Pancreas (tissue), 10 donors: ENCODE measurements around the gene PCDHGA1. TPM values are rescaled to one million over a fixed set of nuclear protein-coding genes. Genes with fewer than 3 reads are reported as not detected.
"Not testable (repeated sequence)": the region's sequence is repeated elsewhere in the genome, so short reads cannot be mapped to it uniquely, and the experiment has no call there.

Experiments used
- ATAC-seq, 4 donors: fragments of 200-7000 bp; cut with Tn5 transposase; one replicate each; pipeline versions ENCODE4 v1.8.0 to v1.9.1; 2020; ENCODE audit warnings: mild to moderate bottlenecking in 4 of 4, moderate library complexity in 4 of 4
- DNase-seq, 6 donors: peaks; one replicate each; pipeline ENCODE4 v3.0.0-alpha.2; 2020
- FAIRE-seq: peaks from 2 replicates; lab custom pipeline; 2012; peaks lifted over from hg19 to GRCh38; lab: Jason Lieb, UNC
- H3K27ac ChIP-seq, 4 donors: fragments of 200-600 bp; sonication (generic); 1 replicate in 3 of 4; 2 replicates in 1 of 4; pipeline versions ENCODE4 v1.5.0 to v1.8.0; 2020
- H3K27me3 ChIP-seq, 4 donors: fragments of 200-600 bp; one replicate each; pipeline ENCODE4 v1.8.0; 2021
- H3K36me3 ChIP-seq, 3 donors: fragments of 200-600 bp; sonication (generic) in 1 of 3; one replicate each; pipeline versions ENCODE4 v1.5.0 to v1.8.0; 2020 to 2021
- H3K4me1 ChIP-seq, 3 donors: fragments of 200-600 bp; one replicate each; pipeline ENCODE4 v1.8.0; 2021
- H3K4me3 ChIP-seq, 4 donors: fragments of 200-600 bp; sonication (generic) in 2 of 4; one replicate each; pipeline versions ENCODE4 v1.5.0 to v1.8.0; 2020 to 2021
- H3K9me3 ChIP-seq, 4 donors: fragments of 200-600 bp; one replicate each; pipeline ENCODE4 v1.8.0; 2021
- CTCF ChIP-seq, 4 donors: fragments of 200-600 bp; sonication (generic) in 3 of 4; IDR thresholded peaks; one replicate each; pipeline versions ENCODE4 v1.5.0 to v1.8.0; 2021; ENCODE audit warnings: antibody characterized with exemption in 4 of 4
- WGBS, 2 donors: extraction: QIAGEN DNeasy Blood & Tissue Kit; methylation state at CpG; one replicate each; pipeline ENCODE4 v1.1.7; 2013; 5-methylcytosine and 5-hydroxymethylcytosine counted together
- intact Hi-C, 3 donors: fragments of 100-400 bp; cut with DNase I; formaldehyde crosslinking; loops; one replicate each; pipeline versions ENCODE4 v1.11.1 to v1.14.2; 2022
- polyA plus RNA-seq, 2 donors: library from polyadenylated mRNA; stranded (reverse); fragments of 200-250 nt; gene quantifications; one replicate each; pipeline ENCODE4 v1.2.3, GENCODE V29; 2013
- total RNA-seq, 6 donors: library from RNA; stranded (reverse); fragmentation: NEBNext Ultra II Directional in 4 of 6; extraction: Animal tissue kit (Norgen Biotek cat#: 25700) in 4 of 6; gene quantifications; one replicate each; pipeline versions ENCODE4 v1.2.1 to v1.2.4, GENCODE V29; 2021 to 2023
- donor health status: healthy with polysubstance abuse.
- donor health status: DM: no; HTN: no; CAD: no; lungs with moderate emphysema.
- donor health status: DM: no; HTN: no; CAD: no.
- donor health status: control.
- donor health status: control.
- donor health status: Bipolar disorder and iron deficiency.
- donor health status: DM: yes; HTN: yes; CAD: no.
- donor health status: DM: no; HTN: no; CAD: no.
- donor health status: DM: no; HTN: no; CAD: no.
- donor health status: DM: yes; HTN: yes; CAD: no.

Gene PCDHGA1
- total and polyA plus RNA-seq, 8 donors = 0.19 to 0.67 (median 0.32) TPM

- Histone ChIP-seq H3K27ac (no peak within 1 kb of the TSS), H3K4me3 (peak within 1 kb of the TSS in 1 of 4 donors; percentile 18), H3K36me3 (no peaks in the 10 kb centered on the region), H3K9me3 (peaks cover 0 to 23% (median 5%) of the 10 kb centered on the region in 4 donors), H3K4me1 (no peaks in the 10 kb centered on the region), H3K27me3 (no peaks in the 10 kb centered on the region)
- TF ChIP-seq CTCF (IDR thresholded peaks at IDR 0.05) = peak in 2 of 4 donors; percentile 13 to 17
- WGBS, 2 donors = 20 to 27% methylated on average over 31 of the region's 31 CpGs
- DNase-seq (peak in 1 of 6 donors; percentile 46), FAIRE-seq (no peak), ATAC-seq (peak; percentile 55 to 68 (median 68))
- intact Hi-C loops = loop anchor here in 1 of 3 donors (10.0 kb wide), 1 partner anchor 112 kb away; no protein-coding TSS in a partner anchor
These were observed 82.7 kb downstream of the PCDHGA1 start, which contains the start of gene PCDHGA10 for GRCh38 chr5:141412854-141413539. PCDHGA10 (plus strand) TSS chr5:141412987; CDS start chr5:141413176, 189 bp downstream.

- Histone ChIP-seq H3K4me1 (no peaks in the 10 kb centered on the region), H3K27me3 (no peaks in the 10 kb centered on the region), H3K4me3 (peak overlapping the region in 1 of 4 donors; percentile 18), H3K27ac (no peak overlapping the region), H3K9me3 (peaks cover 0 to 27% (median 5%) of the 10 kb centered on the region in 4 donors), H3K36me3 (no peaks in the 10 kb centered on the region)
- DNase-seq (no peak), FAIRE-seq (no peak), ATAC-seq (peak in 1 of 4 donors; percentile 32)
- WGBS, 2 donors = 15 to 17% methylated on average over 25 of the region's 25 CpGs
- TF ChIP-seq CTCF (IDR thresholded peaks at IDR 0.05) = no peak
- intact Hi-C loops = loop anchor here in 1 of 3 donors (10.0 kb wide), 1 partner anchor 111 kb away; no protein-coding TSS in a partner anchor
These were observed 83.3 kb downstream of the PCDHGA1 start for GRCh38 chr5:141413540-141414069.

GRCh38 chr5:141414548-141415274 lies 84.4 kb downstream of the PCDHGA1 start:
- H3K4me1 ChIP-seq, H3K27ac ChIP-seq, H3K4me3 ChIP-seq, ATAC-seq, FAIRE-seq, H3K27me3 ChIP-seq, DNase-seq, H3K36me3 ChIP-seq: not testable (repeated sequence)
- WGBS, 2 donors = 20 to 21% methylated on average over 29 to 46 of the region's 46 CpGs
- intact Hi-C loops = loop anchor here in 1 of 3 donors (10.0 kb wide), 1 partner anchor 110 kb away; no protein-coding TSS in a partner anchor
- H3K9me3 ChIP-seq = peaks cover 0 to 38% (median 5%) of the 10 kb centered on the region in 4 donors

GRCh38 chr5:141415275-141415618 lies 84.9 kb downstream of the PCDHGA1 start:
- 17 to 20% methylated on average over 24 of the region's 24 CpGs for WGBS, 2 donors
- DNase-seq, H3K4me3 ChIP-seq, H3K36me3 ChIP-seq, H3K4me1 ChIP-seq, FAIRE-seq, H3K27ac ChIP-seq, H3K27me3 ChIP-seq, ATAC-seq: not testable (repeated sequence)
- intact Hi-C loops = loop anchor here in 1 of 3 donors (10.0 kb wide), 1 partner anchor 110 kb away; no protein-coding TSS in a partner anchor
- H3K9me3 ChIP-seq = peaks cover 0 to 41% (median 6%) of the 10 kb centered on the region in 4 donors

- H3K4me1 ChIP-seq, H3K27me3 ChIP-seq, H3K27ac ChIP-seq, FAIRE-seq, H3K36me3 ChIP-seq: not testable (repeated sequence)
- 8 to 10% methylated on average over 45 to 47 of the region's 47 CpGs for WGBS, 2 donors
- peaks cover 0 to 52% (median 12%) of the 10 kb centered on the region in 4 donors for H3K9me3 ChIP-seq
- peak within 1 kb of the TSS in 2 of 4 donors; percentile 15 to 31 for H3K4me3 ChIP-seq
- peak in 4 of 6 donors; percentile 34 to 60 (median 56) for DNase-seq
- intact Hi-C loops = loop anchor here in 1 of 3 donors (10.0 kb wide), 1 partner anchor 107 kb away; no protein-coding TSS in a partner anchor
- TF ChIP-seq CTCF (IDR thresholded peaks at IDR 0.05) = peak in 3 of 4 donors; percentile 20 to 41 (median 34)
- ATAC-seq = peak; percentile 80 to 95 (median 90)
These were observed 87.3 kb downstream of the PCDHGA1 start, which contains the start of gene PCDHGB7 for GRCh38 chr5:141417494-141418172. PCDHGB7 (plus strand) TSS chr5:141417677; CDS start chr5:141417860, 183 bp downstream.
